Gastrocnemius medialis (tissue), 4 donors: ENCODE data around the gene TKTL1.
"Not testable (repeated sequence)": the region's sequence is repeated elsewhere in the genome, so short reads cannot be mapped to it uniquely, and the experiment has no call there.

Experiments
- POLR2A ChIP-seq, 2 donors: fragments of 450-650 bp; IDR thresholded peaks; one replicate each; pipeline ENCODE4 v1.6.1; 2017; ENCODE audit warnings: antibody characterized with exemption in 2 of 2, mild to moderate bottlenecking in 2 of 2, moderate library complexity in 2 of 2
- TF ChIP-seq, protein P1 (sequence below), 5 experiments: fragments of 450-650 bp in 3 of 5; fragments of 200-600 bp in 2 of 5; sonication (generic) in 2 of 5; IDR thresholded peaks in 4 of 5; conservative IDR thresholded peaks in 1 of 5; 1 replicate in 4 of 5; 2 replicates in 1 of 5; pipeline ENCODE4 v1.5.1; 2016 to 2019; ENCODE audit warnings: antibody characterized with exemption in 5 of 5, mild to moderate bottlenecking in 3 of 5, moderate library complexity in 3 of 5

DNA sequence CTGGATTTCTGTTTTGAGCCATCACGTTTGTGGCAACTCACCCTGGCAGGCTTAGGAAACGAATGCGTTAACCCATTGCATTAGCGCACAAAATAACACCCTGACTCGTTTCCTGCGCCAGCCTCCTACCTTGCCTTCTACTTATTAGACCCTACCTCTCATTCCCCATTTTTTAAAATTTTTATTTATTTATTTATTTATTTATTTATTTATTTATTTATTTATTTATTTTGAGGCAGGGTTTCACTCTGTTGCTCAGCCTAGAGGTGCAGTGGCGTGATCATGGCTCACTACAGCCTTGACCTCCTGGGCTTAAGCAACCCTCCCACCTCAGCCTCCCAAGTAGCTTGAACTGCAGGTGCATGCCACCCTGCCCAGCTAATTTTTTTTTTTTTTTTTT lies 7.4 kb downstream of the TKTL1 start:
- TF ChIP-seq, protein P1, sequence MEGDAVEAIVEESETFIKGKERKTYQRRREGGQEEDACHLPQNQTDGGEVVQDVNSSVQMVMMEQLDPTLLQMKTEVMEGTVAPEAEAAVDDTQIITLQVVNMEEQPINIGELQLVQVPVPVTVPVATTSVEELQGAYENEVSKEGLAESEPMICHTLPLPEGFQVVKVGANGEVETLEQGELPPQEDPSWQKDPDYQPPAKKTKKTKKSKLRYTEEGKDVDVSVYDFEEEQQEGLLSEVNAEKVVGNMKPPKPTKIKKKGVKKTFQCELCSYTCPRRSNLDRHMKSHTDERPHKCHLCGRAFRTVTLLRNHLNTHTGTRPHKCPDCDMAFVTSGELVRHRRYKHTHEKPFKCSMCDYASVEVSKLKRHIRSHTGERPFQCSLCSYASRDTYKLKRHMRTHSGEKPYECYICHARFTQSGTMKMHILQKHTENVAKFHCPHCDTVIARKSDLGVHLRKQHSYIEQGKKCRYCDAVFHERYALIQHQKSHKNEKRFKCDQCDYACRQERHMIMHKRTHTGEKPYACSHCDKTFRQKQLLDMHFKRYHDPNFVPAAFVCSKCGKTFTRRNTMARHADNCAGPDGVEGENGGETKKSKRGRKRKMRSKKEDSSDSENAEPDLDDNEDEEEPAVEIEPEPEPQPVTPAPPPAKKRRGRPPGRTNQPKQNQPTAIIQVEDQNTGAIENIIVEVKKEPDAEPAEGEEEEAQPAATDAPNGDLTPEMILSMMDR (IDR thresholded peaks at IDR 0.05 in 4 of 5, conservative IDR thresholded peaks at IDR 0.05 in 1 of 5), result not testable (repeated sequence)
- TF ChIP-seq POLR2A (IDR thresholded peaks at IDR 0.05), result not testable (repeated sequence)
